ENCODE measurements around the gene BIK. TPM values are rescaled to one million over a fixed set of nuclear protein-coding genes. Genes with fewer than 3 reads are reported as not detected.

Gene BIK
- total RNA-seq, 1 donor from 2014 or later: 5.4 TPM

GRCh38 chr22:43127166-43127908, 16.8 kb downstream of the BIK start:
- TF ChIP-seq CTCF (conservative IDR thresholded peaks at IDR 0.05): no peak
- H3K36me3 Mint-ChIP-seq: no peaks in the 10 kb centered on the region
- H3K4me3 Mint-ChIP-seq: peak overlapping the region; percentile 60
- no peak for DNase-seq (ENCODE audit: extremely low spot score, unreplicated experiment)
- peak overlapping the region; percentile 94 for H3K27ac Mint-ChIP-seq
- H3K4me1 Mint-ChIP-seq (ENCODE audit: unreplicated experiment): no peaks in the 10 kb centered on the region
- no peaks in the 10 kb centered on the region for H3K9me3 Mint-ChIP-seq
- no peaks in the 10 kb centered on the region for H3K27me3 Mint-ChIP-seq

- TF ChIP-seq CTCF (conservative IDR thresholded peaks at IDR 0.05): no peak
- no peaks in the 10 kb centered on the region for H3K9me3 Mint-ChIP-seq
- peak overlapping the region; percentile 94 for H3K27ac Mint-ChIP-seq
- no peak overlapping the region for H3K4me3 Mint-ChIP-seq
- no peaks in the 10 kb centered on the region for H3K4me1 Mint-ChIP-seq (ENCODE audit: unreplicated experiment)
- no peak for DNase-seq (ENCODE audit: extremely low spot score, unreplicated experiment)
- no peaks in the 10 kb centered on the region for H3K27me3 Mint-ChIP-seq
- no peaks in the 10 kb centered on the region for H3K36me3 Mint-ChIP-seq
These were observed 17.6 kb downstream of the BIK start for GRCh38 chr22:43128116-43128515.

GRCh38 chr22:43128928-43129424, 18.4 kb downstream of the BIK start:
- Mint-ChIP-seq H3K36me3 (peaks cover 3% of the 10 kb centered on the region), H3K4me3 (peak overlapping the region; percentile 59), H3K9me3 (no peaks in the 10 kb centered on the region), H3K4me1 (ENCODE audit: unreplicated experiment) (no peaks in the 10 kb centered on the region), H3K27ac (peak overlapping the region; percentile 82), H3K27me3 (no peaks in the 10 kb centered on the region)
- DNase-seq (ENCODE audit: extremely low spot score, unreplicated experiment): no peak
- TF ChIP-seq CTCF (conservative IDR thresholded peaks at IDR 0.05): no peak

GRCh38 chr22:43129426-43130425, 19.2 kb downstream of the BIK start:
- Mint-ChIP-seq H3K27me3 (no peaks in the 10 kb centered on the region), H3K4me3 (peak overlapping the region; percentile 59), H3K27ac (peak overlapping the region; percentile 82), H3K4me1 (ENCODE audit: unreplicated experiment) (no peaks in the 10 kb centered on the region), H3K9me3 (no peaks in the 10 kb centered on the region), H3K36me3 (peaks cover 3% of the 10 kb centered on the region)
- DNase-seq (ENCODE audit: extremely low spot score, unreplicated experiment): no peak
- no peak for TF ChIP-seq CTCF (conservative IDR thresholded peaks at IDR 0.05)

- DNase-seq (ENCODE audit: extremely low spot score, unreplicated experiment): no peak
- Mint-ChIP-seq H3K27ac (no peak overlapping the region), H3K27me3 (no peaks in the 10 kb centered on the region), H3K36me3 (peaks cover 3% of the 10 kb centered on the region), H3K4me1 (ENCODE audit: unreplicated experiment) (no peaks in the 10 kb centered on the region), H3K9me3 (no peaks in the 10 kb centered on the region), H3K4me3 (no peak overlapping the region)
- TF ChIP-seq CTCF (conservative IDR thresholded peaks at IDR 0.05): no peak
These were observed 21.4 kb downstream of the BIK start for GRCh38 chr22:43131773-43132501.
